ENCODE data around the gene PAK6. TPM values are rescaled to one million over a fixed set of nuclear protein-coding genes. Genes with fewer than 3 reads are reported as not detected.
A peak's percentile ranks its signal among the peaks of the same experiment; 100 is the strongest.

PAK6 gene
- polyA plus RNA-seq, 3 donors, result 0.03 TPM; not detected in 2

GRCh38 chr15:40292246-40292645 is 53.4 kb downstream of the PAK6 start:
- H3K4me3 Mint-ChIP-seq, result no peak overlapping the region
- H3K9ac ChIP-seq (ENCODE audit: insufficient read depth, low read length, poor library complexity, severe bottlenecking), result no peak overlapping the region
- H3K27ac Mint-ChIP-seq, result peak overlapping the region in 1 of 7 donors; percentile 2
- H3K9me3 Mint-ChIP-seq, result no peaks in the 10 kb centered on the region
- no peak for DNase-seq
- H3K4me2 ChIP-seq (replicated peaks; ENCODE audit: extremely low read depth, low read length, poor library complexity, severe bottlenecking), result no peak overlapping the region
- intact Hi-C loops (cut with micrococcal nuclease), result no loop called here
- H3K4me1 Mint-ChIP-seq, result peaks cover 20% of the 10 kb centered on the region
- no peak overlapping the region for H3K4me3 ChIP-seq (replicated peaks in 1 of 3; ENCODE audit: low read depth in 2 of 3, low read length in 3 of 3)
- peaks cover 100% of the 10 kb centered on the region for H4K20me1 ChIP-seq (ENCODE audit: insufficient read depth, low read length)
- H3K27ac ChIP-seq (ENCODE audit: low read depth in 1 of 2, low read length in 2 of 2), result peak overlapping the region in 1 of 2 donors; percentile 42
- H3K79me2 ChIP-seq (ENCODE audit: insufficient read depth, low read length), result peaks cover 13% of the 10 kb centered on the region
- 89% methylated on average over 1 of the region's 3 CpGs for WGBS (ENCODE audit: insufficient coverage)
- H2AFZ ChIP-seq (ENCODE audit: insufficient read depth, low read depth, low read length, poor library complexity, severe bottlenecking), result no peak overlapping the region
- peaks cover 93 to 100% of the 10 kb centered on the region in 2 donors for H3K36me3 ChIP-seq (replicated peaks in 1 of 2; ENCODE audit: control insufficient read depth in 1 of 2, insufficient read depth in 2 of 2, low read length in 2 of 2)
- H3K27me3 ChIP-seq (ENCODE audit: control insufficient read depth in 2 of 2, insufficient read depth in 2 of 2, low read length in 2 of 2), result no peaks in the 10 kb centered on the region
- peaks cover 0 to 1% (median 0%) of the 10 kb centered on the region in 3 donors for H3K27me3 Mint-ChIP-seq (ENCODE audit: low read depth in 3 of 3)
- peaks cover 10 to 15% of the 10 kb centered on the region in 2 donors for H3K4me1 ChIP-seq (ENCODE audit: control insufficient read depth in 1 of 2, insufficient read depth in 2 of 2, low read length in 2 of 2)
- no peaks in the 10 kb centered on the region for H3K9me3 ChIP-seq (replicated peaks in 1 of 2; ENCODE audit: control insufficient read depth in 1 of 2, insufficient read depth in 1 of 2, low read length in 2 of 2)
- H3K36me3 Mint-ChIP-seq, result peaks cover 84 to 97% of the 10 kb centered on the region in 2 donors
- TF ChIP-seq, protein P1, sequence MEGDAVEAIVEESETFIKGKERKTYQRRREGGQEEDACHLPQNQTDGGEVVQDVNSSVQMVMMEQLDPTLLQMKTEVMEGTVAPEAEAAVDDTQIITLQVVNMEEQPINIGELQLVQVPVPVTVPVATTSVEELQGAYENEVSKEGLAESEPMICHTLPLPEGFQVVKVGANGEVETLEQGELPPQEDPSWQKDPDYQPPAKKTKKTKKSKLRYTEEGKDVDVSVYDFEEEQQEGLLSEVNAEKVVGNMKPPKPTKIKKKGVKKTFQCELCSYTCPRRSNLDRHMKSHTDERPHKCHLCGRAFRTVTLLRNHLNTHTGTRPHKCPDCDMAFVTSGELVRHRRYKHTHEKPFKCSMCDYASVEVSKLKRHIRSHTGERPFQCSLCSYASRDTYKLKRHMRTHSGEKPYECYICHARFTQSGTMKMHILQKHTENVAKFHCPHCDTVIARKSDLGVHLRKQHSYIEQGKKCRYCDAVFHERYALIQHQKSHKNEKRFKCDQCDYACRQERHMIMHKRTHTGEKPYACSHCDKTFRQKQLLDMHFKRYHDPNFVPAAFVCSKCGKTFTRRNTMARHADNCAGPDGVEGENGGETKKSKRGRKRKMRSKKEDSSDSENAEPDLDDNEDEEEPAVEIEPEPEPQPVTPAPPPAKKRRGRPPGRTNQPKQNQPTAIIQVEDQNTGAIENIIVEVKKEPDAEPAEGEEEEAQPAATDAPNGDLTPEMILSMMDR (IDR thresholded peaks at IDR 0.05), result no peak

DNA sequence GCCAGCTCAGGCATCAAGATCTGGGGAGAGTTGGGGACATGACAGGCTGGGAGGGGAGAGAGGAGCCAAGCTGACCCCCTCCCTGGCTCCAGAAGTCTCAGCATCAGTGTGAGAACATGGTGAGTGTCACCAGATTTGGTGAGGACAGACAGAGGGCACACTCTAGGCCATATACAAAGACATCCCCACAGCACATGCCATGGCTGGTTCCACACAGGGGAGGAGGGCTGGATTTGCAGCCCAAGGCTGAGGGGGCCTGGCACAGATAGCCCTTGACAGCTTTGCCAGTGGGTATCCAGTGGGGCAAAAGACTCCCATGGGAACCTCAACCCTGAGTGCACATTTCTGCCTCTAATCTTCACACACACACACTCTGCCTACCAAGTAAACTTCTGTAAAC is 54.1 kb downstream of the PAK6 start:
- no peak overlapping the region for H3K4me3 Mint-ChIP-seq
- Histone ChIP-seq H4K20me1 (ENCODE audit: insufficient read depth, low read length) (peaks cover 100% of the 10 kb centered on the region), H3K27ac (ENCODE audit: low read depth in 1 of 2, low read length in 2 of 2) (peak overlapping the region in 1 of 2 donors; percentile 56), H3K36me3 (replicated peaks in 1 of 2; ENCODE audit: control insufficient read depth in 1 of 2, insufficient read depth in 2 of 2, low read length in 2 of 2) (peaks cover 93 to 100% of the 10 kb centered on the region in 2 donors), H3K9me3 (replicated peaks in 1 of 2; ENCODE audit: control insufficient read depth in 1 of 2, insufficient read depth in 1 of 2, low read length in 2 of 2) (no peaks in the 10 kb centered on the region), H3K4me3 (replicated peaks in 1 of 3; ENCODE audit: low read depth in 2 of 3, low read length in 3 of 3) (no peak overlapping the region), H2AFZ (ENCODE audit: insufficient read depth, low read depth, low read length, poor library complexity, severe bottlenecking) (no peak overlapping the region), H3K4me1 (ENCODE audit: control insufficient read depth in 1 of 2, insufficient read depth in 2 of 2, low read length in 2 of 2) (peaks cover 10 to 15% of the 10 kb centered on the region in 2 donors), H3K9ac (ENCODE audit: insufficient read depth, low read length, poor library complexity, severe bottlenecking) (no peak overlapping the region), H3K79me2 (ENCODE audit: insufficient read depth, low read length) (peaks cover 13% of the 10 kb centered on the region), H3K27me3 (ENCODE audit: control insufficient read depth in 2 of 2, insufficient read depth in 2 of 2, low read length in 2 of 2) (no peaks in the 10 kb centered on the region), H3K4me2 (replicated peaks; ENCODE audit: extremely low read depth, low read length, poor library complexity, severe bottlenecking) (no peak overlapping the region)
- H3K27me3 Mint-ChIP-seq (ENCODE audit: low read depth in 3 of 3), result peaks cover 0 to 1% (median 1%) of the 10 kb centered on the region in 3 donors
- H3K36me3 Mint-ChIP-seq, result peaks cover 84 to 97% of the 10 kb centered on the region in 2 donors
- TF ChIP-seq, protein P1 (IDR thresholded peaks at IDR 0.05), result no peak
- peak overlapping the region in 6 of 7 donors; percentile 14 to 84 (median 52) for H3K27ac Mint-ChIP-seq
- H3K4me1 Mint-ChIP-seq, result peaks cover 16% of the 10 kb centered on the region
- DNase-seq, result no peak
- intact Hi-C loops (cut with micrococcal nuclease), result no loop called here
- no peaks in the 10 kb centered on the region for H3K9me3 Mint-ChIP-seq
